Neural cell (in vitro differentiated cells): Measurements from ENCODE around the gene SLC49A4.

Source experiments
- EP300 ChIP-seq: fragments of 450-650 bp; conservative IDR thresholded peaks from 2 replicates; pipeline ENCODE4 v1.6.1; 2014; ENCODE audit warnings: antibody characterized with exemption, mild to moderate bottlenecking, moderate library complexity; ENCODE audit not compliant: poor library complexity, severe bottlenecking
- POLR2AphosphoS5 ChIP-seq: IDR thresholded peaks from 2 replicates; pipeline ENCODE4 v1.6.1; 2012
- TAF1 ChIP-seq: IDR thresholded peaks from 2 replicates; pipeline ENCODE4 v1.6.1; 2012; ENCODE audit warnings: low read depth
- TF ChIP-seq, protein P1 (sequence below): fragments of 450-650 bp; IDR thresholded peaks from 2 replicates; pipeline ENCODE4 v1.5.1; 2014; ENCODE audit warnings: antibody characterized with exemption, mild to moderate bottlenecking, moderate library complexity; ENCODE audit not compliant: poor library complexity, severe bottlenecking
- TF ChIP-seq, protein P2 (sequence below): IDR thresholded peaks from 2 replicates; pipeline ENCODE4 v1.6.1; 2012; ENCODE audit warnings: borderline replicate concordance

DNA sequence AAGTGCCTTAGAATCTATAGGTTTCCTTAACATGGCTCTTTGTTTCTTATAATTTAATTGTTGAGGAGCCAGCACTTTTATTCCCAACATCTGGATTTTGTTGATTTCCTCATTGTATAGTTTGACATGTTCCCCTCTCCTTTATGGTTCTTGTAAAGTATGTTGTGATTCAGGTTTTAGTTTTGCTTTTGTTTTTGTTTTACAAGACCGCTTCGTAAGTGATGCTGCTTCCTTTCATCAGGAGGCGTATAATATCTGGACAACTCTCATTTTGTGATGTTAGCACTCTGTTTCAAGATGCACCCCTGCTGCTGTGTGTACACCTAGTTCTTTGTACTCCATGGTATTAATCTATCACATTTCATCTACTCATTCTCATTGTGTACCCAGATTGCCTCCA, 48.7 kb downstream of the SLC49A4 start:
- TF ChIP-seq EP300 (no peak), TAF1 (no peak), POLR2AphosphoS5 (no peak)
- TF ChIP-seq, protein P1, sequence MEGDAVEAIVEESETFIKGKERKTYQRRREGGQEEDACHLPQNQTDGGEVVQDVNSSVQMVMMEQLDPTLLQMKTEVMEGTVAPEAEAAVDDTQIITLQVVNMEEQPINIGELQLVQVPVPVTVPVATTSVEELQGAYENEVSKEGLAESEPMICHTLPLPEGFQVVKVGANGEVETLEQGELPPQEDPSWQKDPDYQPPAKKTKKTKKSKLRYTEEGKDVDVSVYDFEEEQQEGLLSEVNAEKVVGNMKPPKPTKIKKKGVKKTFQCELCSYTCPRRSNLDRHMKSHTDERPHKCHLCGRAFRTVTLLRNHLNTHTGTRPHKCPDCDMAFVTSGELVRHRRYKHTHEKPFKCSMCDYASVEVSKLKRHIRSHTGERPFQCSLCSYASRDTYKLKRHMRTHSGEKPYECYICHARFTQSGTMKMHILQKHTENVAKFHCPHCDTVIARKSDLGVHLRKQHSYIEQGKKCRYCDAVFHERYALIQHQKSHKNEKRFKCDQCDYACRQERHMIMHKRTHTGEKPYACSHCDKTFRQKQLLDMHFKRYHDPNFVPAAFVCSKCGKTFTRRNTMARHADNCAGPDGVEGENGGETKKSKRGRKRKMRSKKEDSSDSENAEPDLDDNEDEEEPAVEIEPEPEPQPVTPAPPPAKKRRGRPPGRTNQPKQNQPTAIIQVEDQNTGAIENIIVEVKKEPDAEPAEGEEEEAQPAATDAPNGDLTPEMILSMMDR: no peak
- TF ChIP-seq, protein P2, sequence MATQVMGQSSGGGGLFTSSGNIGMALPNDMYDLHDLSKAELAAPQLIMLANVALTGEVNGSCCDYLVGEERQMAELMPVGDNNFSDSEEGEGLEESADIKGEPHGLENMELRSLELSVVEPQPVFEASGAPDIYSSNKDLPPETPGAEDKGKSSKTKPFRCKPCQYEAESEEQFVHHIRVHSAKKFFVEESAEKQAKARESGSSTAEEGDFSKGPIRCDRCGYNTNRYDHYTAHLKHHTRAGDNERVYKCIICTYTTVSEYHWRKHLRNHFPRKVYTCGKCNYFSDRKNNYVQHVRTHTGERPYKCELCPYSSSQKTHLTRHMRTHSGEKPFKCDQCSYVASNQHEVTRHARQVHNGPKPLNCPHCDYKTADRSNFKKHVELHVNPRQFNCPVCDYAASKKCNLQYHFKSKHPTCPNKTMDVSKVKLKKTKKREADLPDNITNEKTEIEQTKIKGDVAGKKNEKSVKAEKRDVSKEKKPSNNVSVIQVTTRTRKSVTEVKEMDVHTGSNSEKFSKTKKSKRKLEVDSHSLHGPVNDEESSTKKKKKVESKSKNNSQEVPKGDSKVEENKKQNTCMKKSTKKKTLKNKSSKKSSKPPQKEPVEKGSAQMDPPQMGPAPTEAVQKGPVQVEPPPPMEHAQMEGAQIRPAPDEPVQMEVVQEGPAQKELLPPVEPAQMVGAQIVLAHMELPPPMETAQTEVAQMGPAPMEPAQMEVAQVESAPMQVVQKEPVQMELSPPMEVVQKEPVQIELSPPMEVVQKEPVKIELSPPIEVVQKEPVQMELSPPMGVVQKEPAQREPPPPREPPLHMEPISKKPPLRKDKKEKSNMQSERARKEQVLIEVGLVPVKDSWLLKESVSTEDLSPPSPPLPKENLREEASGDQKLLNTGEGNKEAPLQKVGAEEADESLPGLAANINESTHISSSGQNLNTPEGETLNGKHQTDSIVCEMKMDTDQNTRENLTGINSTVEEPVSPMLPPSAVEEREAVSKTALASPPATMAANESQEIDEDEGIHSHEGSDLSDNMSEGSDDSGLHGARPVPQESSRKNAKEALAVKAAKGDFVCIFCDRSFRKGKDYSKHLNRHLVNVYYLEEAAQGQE: no peak
